ENCODE data around the gene MKX.

Gene MKX

GRCh38 chr10:27661514-27662286, 83.9 kb downstream of the MKX start:
- Histone ChIP-seq H3K9ac (ENCODE audit: low read depth, low read length) (no peak overlapping the region), H3K36me3 (ENCODE audit: control insufficient read depth, insufficient read depth, low read length) (no peaks in the 10 kb centered on the region), H3K27me3 (ENCODE audit: control insufficient read depth, insufficient read depth, low read length) (no peaks in the 10 kb centered on the region), H3K4me3 (ENCODE audit: low read depth, low read length) (no peak overlapping the region), H3K4me1 (ENCODE audit: control insufficient read depth, insufficient read depth, low read length) (no peaks in the 10 kb centered on the region), H3K9me3 (ENCODE audit: control insufficient read depth, insufficient read depth, low read length) (no peaks in the 10 kb centered on the region)

GRCh38 chr10:27660711-27661110, 84.9 kb downstream of the MKX start:
- no peaks in the 10 kb centered on the region for H3K27me3 ChIP-seq (ENCODE audit: control insufficient read depth, insufficient read depth, low read length)
- no peak overlapping the region for H3K4me3 ChIP-seq (ENCODE audit: low read depth, low read length)
- no peaks in the 10 kb centered on the region for H3K4me1 ChIP-seq (ENCODE audit: control insufficient read depth, insufficient read depth, low read length)
- no peaks in the 10 kb centered on the region for H3K36me3 ChIP-seq (ENCODE audit: control insufficient read depth, insufficient read depth, low read length)
- no peaks in the 10 kb centered on the region for H3K9me3 ChIP-seq (ENCODE audit: control insufficient read depth, insufficient read depth, low read length)
- H3K9ac ChIP-seq (ENCODE audit: low read depth, low read length) = no peak overlapping the region

- Histone ChIP-seq H3K9ac (ENCODE audit: low read depth, low read length) (no peak overlapping the region), H3K4me3 (ENCODE audit: low read depth, low read length) (no peak overlapping the region), H3K9me3 (ENCODE audit: control insufficient read depth, insufficient read depth, low read length) (no peaks in the 10 kb centered on the region), H3K4me1 (ENCODE audit: control insufficient read depth, insufficient read depth, low read length) (no peaks in the 10 kb centered on the region), H3K27me3 (ENCODE audit: control insufficient read depth, insufficient read depth, low read length) (no peaks in the 10 kb centered on the region), H3K36me3 (ENCODE audit: control insufficient read depth, insufficient read depth, low read length) (no peaks in the 10 kb centered on the region)
These were observed 85.4 kb downstream of the MKX start for GRCh38 chr10:27660268-27660667.

GRCh38 chr10:27659786-27660185, 85.8 kb downstream of the MKX start:
- H3K9me3 ChIP-seq (ENCODE audit: control insufficient read depth, insufficient read depth, low read length) = no peaks in the 10 kb centered on the region
- no peaks in the 10 kb centered on the region for H3K27me3 ChIP-seq (ENCODE audit: control insufficient read depth, insufficient read depth, low read length)
- no peak overlapping the region for H3K4me3 ChIP-seq (ENCODE audit: low read depth, low read length)
- H3K4me1 ChIP-seq (ENCODE audit: control insufficient read depth, insufficient read depth, low read length) = no peaks in the 10 kb centered on the region
- H3K9ac ChIP-seq (ENCODE audit: low read depth, low read length) = no peak overlapping the region
- no peaks in the 10 kb centered on the region for H3K36me3 ChIP-seq (ENCODE audit: control insufficient read depth, insufficient read depth, low read length)

GRCh38 chr10:27658788-27659187, 86.8 kb downstream of the MKX start:
- Histone ChIP-seq H3K9ac (ENCODE audit: low read depth, low read length) (no peak overlapping the region), H3K9me3 (ENCODE audit: control insufficient read depth, insufficient read depth, low read length) (no peaks in the 10 kb centered on the region), H3K4me3 (ENCODE audit: low read depth, low read length) (no peak overlapping the region), H3K27me3 (ENCODE audit: control insufficient read depth, insufficient read depth, low read length) (no peaks in the 10 kb centered on the region), H3K4me1 (ENCODE audit: control insufficient read depth, insufficient read depth, low read length) (no peaks in the 10 kb centered on the region), H3K36me3 (ENCODE audit: control insufficient read depth, insufficient read depth, low read length) (no peaks in the 10 kb centered on the region)

- no peak overlapping the region for H3K9ac ChIP-seq (ENCODE audit: low read depth, low read length)
- H3K9me3 ChIP-seq (ENCODE audit: control insufficient read depth, insufficient read depth, low read length) = no peaks in the 10 kb centered on the region
- no peaks in the 10 kb centered on the region for H3K4me1 ChIP-seq (ENCODE audit: control insufficient read depth, insufficient read depth, low read length)
- no peaks in the 10 kb centered on the region for H3K27me3 ChIP-seq (ENCODE audit: control insufficient read depth, insufficient read depth, low read length)
- H3K4me3 ChIP-seq (ENCODE audit: low read depth, low read length) = no peak overlapping the region
- H3K36me3 ChIP-seq (ENCODE audit: control insufficient read depth, insufficient read depth, low read length) = no peaks in the 10 kb centered on the region
These were observed 90.3 kb downstream of the MKX start for GRCh38 chr10:27655296-27655695.

GRCh38 chr10:27654284-27654683, 91.3 kb downstream of the MKX start:
- Histone ChIP-seq H3K4me3 (ENCODE audit: low read depth, low read length) (no peak overlapping the region), H3K4me1 (ENCODE audit: control insufficient read depth, insufficient read depth, low read length) (no peaks in the 10 kb centered on the region), H3K36me3 (ENCODE audit: control insufficient read depth, insufficient read depth, low read length) (no peaks in the 10 kb centered on the region), H3K9me3 (ENCODE audit: control insufficient read depth, insufficient read depth, low read length) (no peaks in the 10 kb centered on the region), H3K27me3 (ENCODE audit: control insufficient read depth, insufficient read depth, low read length) (no peaks in the 10 kb centered on the region), H3K9ac (ENCODE audit: low read depth, low read length) (no peak overlapping the region)

GRCh38 chr10:27646604-27647175, 98.9 kb downstream of the MKX start:
- Histone ChIP-seq H3K27me3 (ENCODE audit: control insufficient read depth, insufficient read depth, low read length) (no peaks in the 10 kb centered on the region), H3K4me1 (ENCODE audit: control insufficient read depth, insufficient read depth, low read length) (no peaks in the 10 kb centered on the region), H3K9me3 (ENCODE audit: control insufficient read depth, insufficient read depth, low read length) (no peaks in the 10 kb centered on the region), H3K36me3 (ENCODE audit: control insufficient read depth, insufficient read depth, low read length) (no peaks in the 10 kb centered on the region), H3K9ac (ENCODE audit: low read depth, low read length) (no peak overlapping the region), H3K4me3 (ENCODE audit: low read depth, low read length) (no peak overlapping the region)

GRCh38 chr10:27646194-27646593, 99.4 kb downstream of the MKX start:
- Histone ChIP-seq H3K4me1 (ENCODE audit: control insufficient read depth, insufficient read depth, low read length) (no peaks in the 10 kb centered on the region), H3K9ac (ENCODE audit: low read depth, low read length) (no peak overlapping the region), H3K4me3 (ENCODE audit: low read depth, low read length) (no peak overlapping the region), H3K9me3 (ENCODE audit: control insufficient read depth, insufficient read depth, low read length) (no peaks in the 10 kb centered on the region), H3K36me3 (ENCODE audit: control insufficient read depth, insufficient read depth, low read length) (no peaks in the 10 kb centered on the region), H3K27me3 (ENCODE audit: control insufficient read depth, insufficient read depth, low read length) (no peaks in the 10 kb centered on the region)

- no peaks in the 10 kb centered on the region for H3K4me1 ChIP-seq (ENCODE audit: control insufficient read depth, insufficient read depth, low read length)
These were observed 101.2 kb downstream of the MKX start for GRCh38 chr10:27644307-27644939.

GRCh38 chr10:27643301-27643700, 102.3 kb downstream of the MKX start:
- no peak overlapping the region for H3K4me3 ChIP-seq (ENCODE audit: low read depth, low read length)
- no peaks in the 10 kb centered on the region for H3K4me1 ChIP-seq (ENCODE audit: control insufficient read depth, insufficient read depth, low read length)
- H3K9ac ChIP-seq (ENCODE audit: low read depth, low read length) = no peak overlapping the region
- H3K9me3 ChIP-seq (ENCODE audit: control insufficient read depth, insufficient read depth, low read length) = no peaks in the 10 kb centered on the region
- H3K27me3 ChIP-seq (ENCODE audit: control insufficient read depth, insufficient read depth, low read length) = no peaks in the 10 kb centered on the region
- no peaks in the 10 kb centered on the region for H3K36me3 ChIP-seq (ENCODE audit: control insufficient read depth, insufficient read depth, low read length)

More at GRCh38 chr10:27644307-27644939, 101.2 kb downstream of the MKX start:
- H3K4me3 ChIP-seq (ENCODE audit: low read depth, low read length) = no peak overlapping the region
- no peaks in the 10 kb centered on the region for H3K36me3 ChIP-seq (ENCODE audit: control insufficient read depth, insufficient read depth, low read length)
- no peaks in the 10 kb centered on the region for H3K9me3 ChIP-seq (ENCODE audit: control insufficient read depth, insufficient read depth, low read length)
- H3K27me3 ChIP-seq (ENCODE audit: control insufficient read depth, insufficient read depth, low read length) = no peaks in the 10 kb centered on the region
- no peak overlapping the region for H3K9ac ChIP-seq (ENCODE audit: low read depth, low read length)

- Histone ChIP-seq H3K9ac (ENCODE audit: low read depth, low read length) (no peak overlapping the region), H3K4me1 (ENCODE audit: control insufficient read depth, insufficient read depth, low read length) (no peaks in the 10 kb centered on the region), H3K27me3 (ENCODE audit: control insufficient read depth, insufficient read depth, low read length) (no peaks in the 10 kb centered on the region), H3K9me3 (ENCODE audit: control insufficient read depth, insufficient read depth, low read length) (no peaks in the 10 kb centered on the region), H3K36me3 (ENCODE audit: control insufficient read depth, insufficient read depth, low read length) (no peaks in the 10 kb centered on the region), H3K4me3 (ENCODE audit: low read depth, low read length) (no peak overlapping the region)
These were observed 103.5 kb downstream of the MKX start for GRCh38 chr10:27642023-27642589.

All from iPS-15b (cell line).